ENCODE measurements around the gene HOXB6.

HOXB6 gene

GRCh38 chr17:48637323-48638260 is 32.8 kb upstream of the HOXB6 start:
- peak overlapping the region; percentile 95 for H3K4me2 ChIP-seq (ENCODE audit: low read depth, low read length, poor library complexity, severe bottlenecking)

GRCh38 chr17:48636177-48637018 is 31.6 kb upstream of the HOXB6 start:
- no peak for TF ChIP-seq EZH2phosphoT487 (IDR thresholded peaks at IDR 0.05; ENCODE audit: borderline replicate concordance)
- TF ChIP-seq, protein P1, sequence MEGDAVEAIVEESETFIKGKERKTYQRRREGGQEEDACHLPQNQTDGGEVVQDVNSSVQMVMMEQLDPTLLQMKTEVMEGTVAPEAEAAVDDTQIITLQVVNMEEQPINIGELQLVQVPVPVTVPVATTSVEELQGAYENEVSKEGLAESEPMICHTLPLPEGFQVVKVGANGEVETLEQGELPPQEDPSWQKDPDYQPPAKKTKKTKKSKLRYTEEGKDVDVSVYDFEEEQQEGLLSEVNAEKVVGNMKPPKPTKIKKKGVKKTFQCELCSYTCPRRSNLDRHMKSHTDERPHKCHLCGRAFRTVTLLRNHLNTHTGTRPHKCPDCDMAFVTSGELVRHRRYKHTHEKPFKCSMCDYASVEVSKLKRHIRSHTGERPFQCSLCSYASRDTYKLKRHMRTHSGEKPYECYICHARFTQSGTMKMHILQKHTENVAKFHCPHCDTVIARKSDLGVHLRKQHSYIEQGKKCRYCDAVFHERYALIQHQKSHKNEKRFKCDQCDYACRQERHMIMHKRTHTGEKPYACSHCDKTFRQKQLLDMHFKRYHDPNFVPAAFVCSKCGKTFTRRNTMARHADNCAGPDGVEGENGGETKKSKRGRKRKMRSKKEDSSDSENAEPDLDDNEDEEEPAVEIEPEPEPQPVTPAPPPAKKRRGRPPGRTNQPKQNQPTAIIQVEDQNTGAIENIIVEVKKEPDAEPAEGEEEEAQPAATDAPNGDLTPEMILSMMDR (conservative IDR thresholded peaks at IDR 0.05; ENCODE audit: low read length): peak; percentile 71
- no peaks in the 10 kb centered on the region for H3K9me3 ChIP-seq (ENCODE audit: insufficient read depth, low read depth, low read length)
- no peaks in the 10 kb centered on the region for H3K9me2 ChIP-seq (replicated peaks; ENCODE audit: low read depth, low read length)
- H3K79me2 ChIP-seq (ENCODE audit: insufficient read depth, low read length): peaks cover 100% of the 10 kb centered on the region
- peak overlapping the region; percentile 98 for H3K9ac ChIP-seq (ENCODE audit: low read depth, low read length, poor library complexity, severe bottlenecking)
- H3K36me3 ChIP-seq (ENCODE audit: insufficient read depth, low read length): peaks cover 10% of the 10 kb centered on the region; the same call in 1 of the 2 replicates
- H3K4me3 ChIP-seq (ENCODE audit: low read length, poor library complexity, severe bottlenecking): peak overlapping the region; percentile 89
- H3K4me1 ChIP-seq (ENCODE audit: insufficient read depth, low read length, poor library complexity, severe bottlenecking): peaks cover 79% of the 10 kb centered on the region
- H2AFZ ChIP-seq (ENCODE audit: low read length): no peak overlapping the region
- peak overlapping the region; percentile 95 for H3K4me2 ChIP-seq (ENCODE audit: low read depth, low read length, poor library complexity, severe bottlenecking)
- H3F3A ChIP-seq (ENCODE audit: low read depth): no peaks in the 10 kb centered on the region
- peaks cover 15% of the 10 kb centered on the region for H4K20me1 ChIP-seq (ENCODE audit: insufficient read depth, low read length, poor library complexity, severe bottlenecking)
- no peaks in the 10 kb centered on the region for H3K27me3 ChIP-seq (ENCODE audit: insufficient read depth, low read length, poor library complexity, severe bottlenecking)

More at GRCh38 chr17:48637323-48638260, 32.8 kb upstream of the HOXB6 start:
- Histone ChIP-seq H3K27me3 (ENCODE audit: insufficient read depth, low read length, poor library complexity, severe bottlenecking) (peaks cover 4% of the 10 kb centered on the region), H3K36me3 (ENCODE audit: insufficient read depth, low read length) (peaks cover 10% of the 10 kb centered on the region; the same call in 1 of the 2 replicates), H4K20me1 (ENCODE audit: insufficient read depth, low read length, poor library complexity, severe bottlenecking) (peaks cover 20% of the 10 kb centered on the region), H3K9me3 (ENCODE audit: insufficient read depth, low read depth, low read length) (no peaks in the 10 kb centered on the region), H3K4me3 (ENCODE audit: low read length, poor library complexity, severe bottlenecking) (peak overlapping the region; percentile 89), H3K4me1 (ENCODE audit: insufficient read depth, low read length, poor library complexity, severe bottlenecking) (peaks cover 73% of the 10 kb centered on the region), H2AFZ (ENCODE audit: low read length) (no peak overlapping the region), H3K9me2 (replicated peaks; ENCODE audit: low read depth, low read length) (no peaks in the 10 kb centered on the region), H3K79me2 (ENCODE audit: insufficient read depth, low read length) (peaks cover 100% of the 10 kb centered on the region), H3F3A (ENCODE audit: low read depth) (no peaks in the 10 kb centered on the region), H3K9ac (ENCODE audit: low read depth, low read length, poor library complexity, severe bottlenecking) (peak overlapping the region; percentile 98)
- TF ChIP-seq, protein P1 (conservative IDR thresholded peaks at IDR 0.05; ENCODE audit: low read length): no peak
- TF ChIP-seq EZH2phosphoT487 (IDR thresholded peaks at IDR 0.05; ENCODE audit: borderline replicate concordance): no peak

DNA sequence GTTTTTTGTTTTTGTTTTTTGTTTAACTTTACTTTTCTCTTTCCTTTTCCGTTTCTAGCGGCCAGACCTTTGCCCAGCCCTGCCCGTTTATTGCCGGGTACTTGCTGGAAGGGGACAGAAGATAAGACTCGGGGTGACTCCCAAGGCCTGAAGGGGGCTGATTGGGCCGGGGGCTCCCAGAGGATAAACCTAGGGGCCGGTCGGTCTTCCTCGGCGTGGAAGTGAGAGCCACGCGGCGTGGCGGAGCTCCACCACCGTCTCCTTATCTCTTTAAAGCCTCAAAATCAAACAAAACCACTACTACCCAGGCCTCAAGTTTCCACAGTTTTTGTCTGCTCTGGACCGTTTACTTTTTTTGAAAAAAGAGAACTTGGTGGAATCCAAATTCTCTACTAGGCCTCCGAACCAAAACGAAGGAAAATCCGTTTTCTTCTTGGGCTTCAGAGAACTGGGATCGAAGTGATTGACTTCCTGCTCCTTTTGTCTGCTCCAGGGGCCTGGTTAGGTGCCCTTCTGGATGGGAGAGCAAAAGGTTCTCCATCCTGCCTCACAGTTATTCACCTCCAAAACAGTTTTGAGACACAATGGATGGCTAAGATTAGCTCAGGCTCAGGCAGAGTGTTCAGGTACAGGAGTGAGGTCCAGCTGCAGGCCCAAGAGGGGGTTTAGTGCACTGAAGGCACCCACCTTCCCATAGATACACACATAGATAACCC is 29.9 kb upstream of the HOXB6 start:
- Histone ChIP-seq H3K9me2 (replicated peaks; ENCODE audit: low read depth, low read length) (no peaks in the 10 kb centered on the region), H3K9ac (ENCODE audit: low read depth, low read length, poor library complexity, severe bottlenecking) (peak overlapping the region; percentile 98), H3K79me2 (ENCODE audit: insufficient read depth, low read length) (peaks cover 100% of the 10 kb centered on the region), H3F3A (ENCODE audit: low read depth) (no peaks in the 10 kb centered on the region), H3K27me3 (ENCODE audit: insufficient read depth, low read length, poor library complexity, severe bottlenecking) (no peaks in the 10 kb centered on the region), H2AFZ (ENCODE audit: low read length) (no peak overlapping the region), H3K4me3 (ENCODE audit: low read length, poor library complexity, severe bottlenecking) (peak overlapping the region; percentile 89), H3K36me3 (ENCODE audit: insufficient read depth, low read length) (peaks cover 10% of the 10 kb centered on the region; the same call in 1 of the 2 replicates), H3K4me1 (ENCODE audit: insufficient read depth, low read length, poor library complexity, severe bottlenecking) (peaks cover 62% of the 10 kb centered on the region), H3K9me3 (ENCODE audit: insufficient read depth, low read depth, low read length) (no peaks in the 10 kb centered on the region), H3K4me2 (ENCODE audit: low read depth, low read length, poor library complexity, severe bottlenecking) (peak overlapping the region; percentile 95), H4K20me1 (ENCODE audit: insufficient read depth, low read length, poor library complexity, severe bottlenecking) (peaks cover 15% of the 10 kb centered on the region)
- TF ChIP-seq, protein P1 (conservative IDR thresholded peaks at IDR 0.05; ENCODE audit: low read length): no peak
- no peak for TF ChIP-seq EZH2phosphoT487 (IDR thresholded peaks at IDR 0.05; ENCODE audit: borderline replicate concordance)

Measured in Loucy (cell line).